Gastrocnemius medialis (tissue), 4 donors: ENCODE measurements around the gene S100A11. TPM values are rescaled to one million over a fixed set of nuclear protein-coding genes. Genes with fewer than 3 reads are reported as not detected.

Source experiments
- ATAC-seq, 2 donors: fragments of 150-250 bp; one replicate each; pipeline ENCODE4 v1.9.1; 2016
- DNase-seq, 2 donors: peaks; one replicate each; pipeline ENCODE4 v3.0.0-alpha.2; 2019
- H3K27ac ChIP-seq, 4 donors: fragments of 200-600 bp; sonication (generic); 1 replicate in 1 of 4; 2 replicates in 3 of 4; pipeline ENCODE4 v1.5.1; 2016 to 2018; ENCODE audit warnings: mild to moderate bottlenecking in 2 of 4, moderate library complexity in 1 of 4
- H3K27me3 ChIP-seq, 3 donors: fragments of 200-600 bp; sonication (generic) in 2 of 3; 1 replicate in 1 of 3; 2 replicates in 2 of 3; pipeline versions ENCODE4 v1.5.1 to v1.6.0; 2016 to 2019; ENCODE audit warnings: mild to moderate bottlenecking in 1 of 3, moderate library complexity in 1 of 3
- H3K36me3 ChIP-seq, 2 donors: fragments of 200-600 bp; sonication (generic) in 1 of 2; one replicate each; pipeline ENCODE4 v1.5.1; 2017 to 2018
- H3K4me1 ChIP-seq, 2 donors: fragments of 200-600 bp; sonication (generic) in 1 of 2; one replicate each; pipeline ENCODE4 v1.5.1; 2016 to 2017; ENCODE audit warnings: mild to moderate bottlenecking in 2 of 2
- H3K4me3 ChIP-seq, 4 donors: fragments of 200-600 bp; sonication (generic) in 3 of 4; 1 replicate in 1 of 4; 2 replicates in 3 of 4; pipeline ENCODE4 v1.5.1; 2016 to 2019; ENCODE audit warnings: mild to moderate bottlenecking in 2 of 4
- H3K9me3 ChIP-seq, 3 donors: fragments of 200-600 bp; sonication (generic) in 2 of 3; 1 replicate in 1 of 3; 2 replicates in 2 of 3; pipeline ENCODE4 v1.5.1; 2016 to 2019
- POLR2A ChIP-seq, 2 donors: fragments of 450-650 bp; IDR thresholded peaks; one replicate each; pipeline ENCODE4 v1.6.1; 2017; ENCODE audit warnings: antibody characterized with exemption in 2 of 2, mild to moderate bottlenecking in 2 of 2, moderate library complexity in 2 of 2
- in situ Hi-C, 4 donors: fragments of 200-750 bp; cut with MboI; loops; one replicate each; pipeline versions ENCODE4 v1.15.0 to v1.8.0; 2017; ENCODE audit warnings: low sequenced_read_pairs in 4 of 4
- intact Hi-C: fragments of 100-400 bp; cut with DNase I; formaldehyde crosslinking; loops from one replicate; pipeline ENCODE4 v1.15.1; 2023; ENCODE audit warnings: low total_unique reads
- total RNA-seq, 4 donors: library from RNA; depleted of rRNA; stranded (reverse); fragments of >200 nt; gene quantifications; one replicate each; pipeline versions ENCODE4 v1.1.0 to v1.2.3, GENCODE V29; 2016
- TF ChIP-seq, protein P1 (sequence below), 5 experiments: fragments of 450-650 bp in 3 of 5; fragments of 200-600 bp in 2 of 5; sonication (generic) in 2 of 5; IDR thresholded peaks in 4 of 5; conservative IDR thresholded peaks in 1 of 5; 1 replicate in 4 of 5; 2 replicates in 1 of 5; pipeline ENCODE4 v1.5.1; 2016 to 2019; ENCODE audit warnings: antibody characterized with exemption in 5 of 5, mild to moderate bottlenecking in 3 of 5, moderate library complexity in 3 of 5

Gene S100A11
- total RNA-seq, 4 donors from 2014 or later: 8.4 to 66.2 (median 29.8) TPM

GRCh38 chr1:152072311-152072710 is 35.5 kb upstream of the S100A11 start:
- in situ Hi-C loops: no loop called here
- ATAC-seq: no peak
- peaks cover 0 to 7% (median 0%) of the 10 kb centered on the region in 3 donors for H3K27me3 ChIP-seq

GRCh38 chr1:152071123-152071522 is 34.3 kb upstream of the S100A11 start:
- intact Hi-C loops: no loop called here

More at GRCh38 chr1:152072311-152072710, 35.5 kb upstream of the S100A11 start:
- H3K9me3 ChIP-seq: no peaks in the 10 kb centered on the region
- H3K27ac ChIP-seq: no peak overlapping the region
- no peaks in the 10 kb centered on the region for H3K36me3 ChIP-seq
- TF ChIP-seq POLR2A (IDR thresholded peaks at IDR 0.05): no peak
- TF ChIP-seq, protein P1, sequence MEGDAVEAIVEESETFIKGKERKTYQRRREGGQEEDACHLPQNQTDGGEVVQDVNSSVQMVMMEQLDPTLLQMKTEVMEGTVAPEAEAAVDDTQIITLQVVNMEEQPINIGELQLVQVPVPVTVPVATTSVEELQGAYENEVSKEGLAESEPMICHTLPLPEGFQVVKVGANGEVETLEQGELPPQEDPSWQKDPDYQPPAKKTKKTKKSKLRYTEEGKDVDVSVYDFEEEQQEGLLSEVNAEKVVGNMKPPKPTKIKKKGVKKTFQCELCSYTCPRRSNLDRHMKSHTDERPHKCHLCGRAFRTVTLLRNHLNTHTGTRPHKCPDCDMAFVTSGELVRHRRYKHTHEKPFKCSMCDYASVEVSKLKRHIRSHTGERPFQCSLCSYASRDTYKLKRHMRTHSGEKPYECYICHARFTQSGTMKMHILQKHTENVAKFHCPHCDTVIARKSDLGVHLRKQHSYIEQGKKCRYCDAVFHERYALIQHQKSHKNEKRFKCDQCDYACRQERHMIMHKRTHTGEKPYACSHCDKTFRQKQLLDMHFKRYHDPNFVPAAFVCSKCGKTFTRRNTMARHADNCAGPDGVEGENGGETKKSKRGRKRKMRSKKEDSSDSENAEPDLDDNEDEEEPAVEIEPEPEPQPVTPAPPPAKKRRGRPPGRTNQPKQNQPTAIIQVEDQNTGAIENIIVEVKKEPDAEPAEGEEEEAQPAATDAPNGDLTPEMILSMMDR (IDR thresholded peaks at IDR 0.05 in 4 of 5, conservative IDR thresholded peaks at IDR 0.05 in 1 of 5): no peak
- H3K4me3 ChIP-seq: no peak overlapping the region
- no peaks in the 10 kb centered on the region for H3K4me1 ChIP-seq
- intact Hi-C loops: no loop called here
- no peak for DNase-seq

DNA sequence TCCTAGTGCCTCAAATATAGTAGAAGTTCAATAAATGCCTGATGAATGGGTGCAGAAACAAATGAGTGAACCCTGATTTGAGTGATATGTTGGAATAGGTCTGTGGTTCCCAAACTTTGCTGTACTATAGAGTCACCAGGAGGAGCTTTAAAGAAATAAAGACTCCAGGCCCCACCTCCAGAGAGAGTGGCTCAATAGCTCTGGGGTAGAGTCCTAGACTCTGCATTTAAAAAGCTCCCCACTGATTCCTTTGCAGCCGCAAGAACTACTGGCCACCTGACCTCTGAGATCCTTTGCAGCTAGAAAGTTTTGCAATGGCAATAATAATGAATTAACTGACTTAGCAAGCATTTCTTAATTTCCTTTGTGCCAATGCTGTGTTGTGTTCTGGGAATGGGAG is 31.1 kb upstream of the S100A11 start:
- intact Hi-C loops: no loop called here
- peaks cover 0 to 4% (median 0%) of the 10 kb centered on the region in 3 donors for H3K27me3 ChIP-seq
- no peaks in the 10 kb centered on the region for H3K36me3 ChIP-seq
- no peaks in the 10 kb centered on the region for H3K9me3 ChIP-seq
- H3K4me1 ChIP-seq: no peaks in the 10 kb centered on the region
- H3K27ac ChIP-seq: no peak overlapping the region
- TF ChIP-seq POLR2A (IDR thresholded peaks at IDR 0.05): no peak
- in situ Hi-C loops: no loop called here
- no peak for DNase-seq
- no peak for ATAC-seq
- no peak overlapping the region for H3K4me3 ChIP-seq

More at GRCh38 chr1:152071123-152071522, 34.3 kb upstream of the S100A11 start:
- H3K4me3 ChIP-seq: no peak overlapping the region
- ATAC-seq (no peak), DNase-seq (no peak)
- in situ Hi-C loops: no loop called here
- H3K27ac ChIP-seq: no peak overlapping the region
- peaks cover 0 to 4% (median 0%) of the 10 kb centered on the region in 3 donors for H3K27me3 ChIP-seq
- H3K4me1 ChIP-seq: no peaks in the 10 kb centered on the region
- H3K36me3 ChIP-seq: no peaks in the 10 kb centered on the region
- no peaks in the 10 kb centered on the region for H3K9me3 ChIP-seq
- TF ChIP-seq, protein P1 (IDR thresholded peaks at IDR 0.05 in 4 of 5, conservative IDR thresholded peaks at IDR 0.05 in 1 of 5): no peak
- no peak for TF ChIP-seq POLR2A (IDR thresholded peaks at IDR 0.05)

- ATAC-seq: no peak
Observed at GRCh38 chr1:152067150-152067549, 30.3 kb upstream of the S100A11 start.

GRCh38 chr1:152061952-152062351 is 25.1 kb upstream of the S100A11 start:
- H3K4me1 ChIP-seq: no peaks in the 10 kb centered on the region
- ATAC-seq (no peak), DNase-seq (no peak)
- no peak overlapping the region for H3K27ac ChIP-seq
- H3K36me3 ChIP-seq: no peaks in the 10 kb centered on the region
- H3K27me3 ChIP-seq: peaks cover 0 to 24% (median 0%) of the 10 kb centered on the region in 3 donors
- no peaks in the 10 kb centered on the region for H3K9me3 ChIP-seq
- no peak overlapping the region for H3K4me3 ChIP-seq
- TF ChIP-seq, protein P1 (IDR thresholded peaks at IDR 0.05 in 4 of 5, conservative IDR thresholded peaks at IDR 0.05 in 1 of 5): no peak
- TF ChIP-seq POLR2A (IDR thresholded peaks at IDR 0.05): no peak
- in situ Hi-C loops: no loop called here
- intact Hi-C loops: no loop called here

More at GRCh38 chr1:152067150-152067549, 30.3 kb upstream of the S100A11 start:
- TF ChIP-seq, protein P1 (IDR thresholded peaks at IDR 0.05 in 4 of 5, conservative IDR thresholded peaks at IDR 0.05 in 1 of 5): no peak
- no peak for TF ChIP-seq POLR2A (IDR thresholded peaks at IDR 0.05)
- Histone ChIP-seq H3K27ac (no peak overlapping the region), H3K9me3 (no peaks in the 10 kb centered on the region), H3K36me3 (no peaks in the 10 kb centered on the region), H3K4me1 (no peaks in the 10 kb centered on the region), H3K27me3 (peaks cover 0 to 4% (median 0%) of the 10 kb centered on the region in 3 donors), H3K4me3 (no peak overlapping the region)
- intact Hi-C loops: no loop called here
- in situ Hi-C loops: no loop called here
- DNase-seq: no peak
